ENCODE data around the gene OGDH.
"Not testable (repeated sequence)": the region's sequence is repeated elsewhere in the genome, so short reads cannot be mapped to it uniquely, and the experiment has no call there.

OGDH gene

DNA sequence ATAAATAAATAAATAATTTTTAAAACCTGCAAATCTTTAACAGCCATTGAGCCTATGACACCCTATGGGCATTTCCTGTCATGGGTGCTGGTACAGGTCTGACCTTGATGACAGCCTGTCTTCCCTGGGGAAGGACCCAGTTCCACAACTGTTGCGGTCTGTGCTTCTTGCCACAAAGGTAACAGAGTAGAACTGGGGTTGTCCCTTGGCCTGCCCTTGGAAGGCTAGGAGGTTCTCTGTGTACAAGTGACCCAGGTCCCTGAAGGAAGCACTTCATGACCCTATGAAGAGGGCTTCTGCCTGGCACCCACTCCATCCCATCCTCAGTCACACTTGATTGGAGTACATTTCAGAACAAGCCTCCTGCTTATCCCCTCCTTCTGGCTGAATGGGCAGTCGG, 66.9 kb downstream of the OGDH start:
- DNase-seq (ENCODE audit: low spot score): no peak

GRCh38 chr7:44673771-44674170, 67.3 kb downstream of the OGDH start:
- no peak for DNase-seq (ENCODE audit: low spot score)

GRCh38 chr7:44674381-44674780, 68.0 kb downstream of the OGDH start:
- DNase-seq (ENCODE audit: low spot score): no peak

DNA sequence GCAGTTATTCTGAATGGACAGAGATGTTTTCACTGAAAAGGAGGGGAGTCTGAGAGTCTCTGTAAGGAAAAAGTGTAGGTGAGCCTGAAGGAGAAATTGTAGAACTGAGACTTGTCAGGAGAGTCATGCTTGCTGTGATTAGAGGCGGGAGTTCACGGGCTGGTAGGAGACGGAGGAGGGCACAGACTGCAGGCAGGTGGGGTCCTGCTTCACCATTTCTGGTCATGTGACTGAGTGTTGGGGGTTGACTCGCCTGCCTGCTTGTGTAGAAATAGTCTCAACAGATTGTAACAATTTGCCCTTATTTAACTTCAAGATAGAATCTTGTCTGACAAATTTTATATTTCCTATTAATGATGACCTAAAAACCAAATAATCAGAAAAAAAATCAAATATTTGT, 70.3 kb downstream of the OGDH start:
- no peak for DNase-seq (ENCODE audit: low spot score)

GRCh38 chr7:44678101-44678470, 71.7 kb downstream of the OGDH start:
- no peak for DNase-seq (ENCODE audit: low spot score)

DNA sequence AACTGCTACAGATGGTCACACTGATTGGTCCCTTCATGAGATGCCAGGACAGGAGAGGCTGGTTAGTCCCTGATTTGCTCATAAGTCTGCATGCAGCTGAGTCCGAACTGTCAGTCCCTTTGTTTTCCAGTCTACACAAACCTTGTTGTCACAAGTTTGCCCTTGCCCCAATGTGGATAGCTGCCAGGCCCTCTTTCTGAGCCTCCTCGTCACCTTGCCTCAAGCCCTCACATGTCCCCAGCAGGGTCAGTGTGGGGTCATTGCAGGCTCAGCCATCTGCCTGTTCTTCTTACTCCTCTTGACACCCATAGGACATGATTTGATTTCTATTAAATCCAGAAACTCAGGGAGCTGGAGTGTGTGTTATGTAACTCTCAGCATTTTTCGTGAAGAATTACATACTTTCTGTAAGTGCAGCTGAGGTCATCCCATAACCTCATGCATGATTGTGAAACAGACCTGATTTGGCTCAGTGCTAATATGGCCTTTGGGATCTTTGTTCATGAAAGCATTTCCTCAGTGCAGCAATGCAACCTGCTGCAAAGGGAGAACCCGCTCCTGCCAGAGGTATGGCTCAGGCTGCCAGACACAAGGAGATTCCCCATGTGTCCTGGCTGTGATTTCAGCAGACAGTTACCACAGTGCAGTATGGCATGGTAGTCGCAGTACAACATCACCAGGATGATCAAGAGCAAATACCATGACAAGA, 72.2 kb downstream of the OGDH start:
- DNase-seq (ENCODE audit: low spot score): no peak

GRCh38 chr7:44681645-44682044, 75.2 kb downstream of the OGDH start:
- no peak for DNase-seq (ENCODE audit: low spot score)

- no peak for DNase-seq (ENCODE audit: low spot score)
Observed at GRCh38 chr7:44685723-44686122, 79.3 kb downstream of the OGDH start.

DNA sequence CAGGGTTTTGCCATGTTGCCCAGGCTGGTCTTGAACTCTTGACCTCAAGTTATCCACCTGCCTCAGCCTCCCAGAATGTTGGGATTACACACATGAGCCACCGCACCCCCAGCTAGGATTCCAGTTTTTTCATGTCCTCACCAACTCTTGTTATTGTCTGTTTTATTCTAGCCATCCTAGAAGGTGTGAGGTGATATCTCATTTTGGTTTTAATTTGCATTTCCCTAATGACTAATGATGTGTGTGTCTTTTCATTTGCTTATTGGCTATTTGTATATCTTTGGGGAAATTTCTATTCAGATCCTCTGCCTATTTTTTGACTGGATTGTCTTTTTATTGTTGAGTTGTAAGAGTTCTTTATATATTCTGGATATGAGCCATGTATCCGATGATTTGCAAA, 83.0 kb downstream of the OGDH start:
- no peak for DNase-seq (ENCODE audit: low spot score)

DNA sequence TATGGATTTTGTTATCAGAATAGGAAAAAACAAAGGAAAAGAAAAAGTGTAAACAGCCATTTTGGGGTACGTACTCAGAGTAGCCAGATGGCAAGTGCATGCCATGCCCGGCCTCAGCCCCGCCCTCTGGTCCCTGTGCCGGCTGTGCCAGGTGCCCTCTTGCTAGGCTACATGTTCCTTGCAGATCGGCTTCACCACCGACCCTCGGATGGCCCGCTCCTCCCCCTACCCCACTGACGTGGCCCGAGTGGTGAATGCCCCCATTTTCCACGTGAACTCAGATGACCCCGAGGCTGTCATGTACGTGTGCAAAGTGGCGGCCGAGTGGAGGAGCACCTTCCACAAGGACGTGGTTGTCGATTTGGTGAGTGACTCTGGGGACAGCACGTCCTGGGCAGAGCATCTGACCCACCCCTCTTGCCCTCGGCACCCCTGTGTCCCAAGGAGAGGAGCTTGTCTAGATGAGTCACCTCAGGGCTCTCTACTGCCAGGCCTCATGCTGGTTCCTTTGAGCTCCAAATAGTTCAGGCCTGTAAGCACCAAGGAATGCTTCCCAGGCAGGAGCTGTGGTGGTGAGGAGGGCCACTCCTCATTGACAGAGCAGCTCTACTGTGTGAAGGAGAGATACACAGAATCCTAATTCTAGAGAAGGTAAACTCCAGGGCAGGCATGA, 87.3 kb downstream of the OGDH start:
- no peak for DNase-seq (ENCODE audit: low spot score)

DNA sequence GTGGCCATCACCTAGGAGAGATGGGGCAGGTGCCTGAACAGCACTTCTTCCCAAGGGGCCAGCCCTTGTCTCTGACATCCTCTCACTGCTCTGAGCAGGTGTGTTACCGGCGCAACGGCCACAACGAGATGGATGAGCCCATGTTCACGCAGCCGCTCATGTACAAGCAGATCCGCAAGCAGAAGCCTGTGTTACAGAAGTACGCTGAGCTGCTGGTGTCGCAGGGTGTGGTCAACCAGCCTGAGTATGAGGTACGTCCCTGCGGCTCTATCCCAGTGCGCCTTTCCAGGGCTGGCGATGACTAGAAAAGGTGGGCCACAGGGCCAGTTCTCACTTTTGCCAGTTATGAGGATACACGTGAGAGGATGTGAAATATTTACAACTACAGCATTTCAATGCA, 87.9 kb downstream of the OGDH start:
- DNase-seq (ENCODE audit: low spot score): no peak

DNA sequence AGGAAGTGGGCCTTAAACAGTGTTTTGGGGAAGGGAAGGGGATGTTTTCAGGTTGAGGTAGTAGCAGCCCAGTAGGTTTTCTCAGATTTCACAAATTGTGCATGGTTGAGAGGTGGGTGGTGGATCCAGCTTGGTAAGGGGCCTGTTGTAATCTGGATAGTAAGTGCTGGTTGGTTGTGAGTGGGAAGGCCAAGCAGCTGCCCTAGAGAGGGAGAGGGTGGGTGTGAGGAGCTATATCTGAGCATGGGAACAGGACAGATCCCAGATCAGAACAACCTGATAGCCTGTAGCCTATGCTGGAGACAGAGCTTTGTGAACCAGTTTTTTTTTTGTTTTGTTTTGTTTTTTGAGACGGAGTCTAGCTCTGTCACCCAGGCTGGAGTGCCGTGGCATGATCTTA, 88.3 kb downstream of the OGDH start:
- no peak for DNase-seq (ENCODE audit: low spot score)

DNA sequence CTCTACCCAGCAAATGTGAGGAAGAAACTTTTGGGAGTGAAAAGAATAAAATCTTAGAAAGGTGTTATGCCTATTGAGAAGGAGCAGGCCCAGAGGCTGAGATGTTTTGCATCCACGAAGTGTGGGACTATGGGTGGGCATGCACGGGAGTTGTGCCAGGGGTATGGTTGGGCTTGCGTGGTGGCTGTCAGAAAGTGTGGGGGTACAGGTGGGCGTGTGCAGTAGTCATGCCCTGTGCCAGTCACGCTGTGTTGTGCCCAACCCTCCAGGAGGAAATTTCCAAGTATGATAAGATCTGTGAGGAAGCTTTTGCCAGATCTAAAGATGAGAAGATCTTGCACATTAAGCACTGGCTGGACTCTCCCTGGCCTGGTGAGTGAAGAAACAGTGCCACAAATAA, 89.3 kb downstream of the OGDH start:
- DNase-seq (ENCODE audit: low spot score): no peak

- DNase-seq (ENCODE audit: low spot score): no peak
Observed at GRCh38 chr7:44696728-44697127, 90.3 kb downstream of the OGDH start.

- DNase-seq (ENCODE audit: low spot score): no peak
Observed at GRCh38 chr7:44697136-44698045, 91.0 kb downstream of the OGDH start.

GRCh38 chr7:44698046-44698580, 91.7 kb downstream of the OGDH start:
- no peak for DNase-seq (ENCODE audit: low spot score)

DNA sequence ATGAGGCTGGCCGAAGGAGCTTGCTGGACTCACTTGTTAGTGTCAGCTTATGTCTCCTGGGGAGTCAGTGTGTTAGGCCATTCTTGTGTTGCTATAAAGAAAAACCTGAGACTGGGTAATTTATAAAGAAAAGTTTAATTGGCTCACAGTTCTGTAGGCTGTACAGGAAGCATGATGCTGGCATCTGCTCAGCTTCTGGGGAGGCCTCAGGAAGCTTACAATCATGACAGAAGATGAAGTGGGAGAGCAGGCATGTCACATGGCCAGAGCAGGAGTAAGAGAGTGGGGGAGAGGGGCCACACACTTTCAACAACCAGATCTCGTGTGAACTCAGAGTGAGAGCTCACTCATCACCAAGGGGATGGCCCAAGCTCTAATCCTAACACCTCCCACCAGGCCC, 93.2 kb downstream of the OGDH start:
- not testable (repeated sequence) for DNase-seq (ENCODE audit: low spot score)

- no peak for DNase-seq (ENCODE audit: low spot score)
Observed at GRCh38 chr7:44700322-44700721, 93.9 kb downstream of the OGDH start.

DNA sequence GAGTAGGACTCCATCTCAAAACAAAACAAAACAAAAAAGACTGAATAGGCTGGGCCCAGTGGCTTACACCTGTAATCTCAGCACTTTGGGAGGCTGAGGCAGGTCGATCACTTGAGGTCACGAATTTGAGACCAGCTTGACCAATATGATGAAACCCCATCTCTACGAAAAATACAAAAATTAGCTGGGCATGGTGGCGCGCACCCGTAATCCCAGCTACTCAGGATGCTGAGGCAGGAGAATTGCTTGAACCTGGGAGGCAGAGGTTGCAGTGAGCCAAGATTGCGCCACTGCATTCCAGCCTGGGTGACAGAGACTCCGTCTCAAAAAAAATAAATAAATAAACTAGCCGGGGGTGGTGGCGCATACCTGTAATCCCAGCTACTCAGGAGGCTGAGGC, 97.0 kb downstream of the OGDH start:
- not testable (repeated sequence) for DNase-seq (ENCODE audit: low spot score)

GRCh38 chr7:44703921-44704320, 97.5 kb downstream of the OGDH start:
- no peak for DNase-seq (ENCODE audit: low spot score)

- DNase-seq (ENCODE audit: low spot score): no peak
Observed at GRCh38 chr7:44705434-44705833, 99.0 kb downstream of the OGDH start.

DNA sequence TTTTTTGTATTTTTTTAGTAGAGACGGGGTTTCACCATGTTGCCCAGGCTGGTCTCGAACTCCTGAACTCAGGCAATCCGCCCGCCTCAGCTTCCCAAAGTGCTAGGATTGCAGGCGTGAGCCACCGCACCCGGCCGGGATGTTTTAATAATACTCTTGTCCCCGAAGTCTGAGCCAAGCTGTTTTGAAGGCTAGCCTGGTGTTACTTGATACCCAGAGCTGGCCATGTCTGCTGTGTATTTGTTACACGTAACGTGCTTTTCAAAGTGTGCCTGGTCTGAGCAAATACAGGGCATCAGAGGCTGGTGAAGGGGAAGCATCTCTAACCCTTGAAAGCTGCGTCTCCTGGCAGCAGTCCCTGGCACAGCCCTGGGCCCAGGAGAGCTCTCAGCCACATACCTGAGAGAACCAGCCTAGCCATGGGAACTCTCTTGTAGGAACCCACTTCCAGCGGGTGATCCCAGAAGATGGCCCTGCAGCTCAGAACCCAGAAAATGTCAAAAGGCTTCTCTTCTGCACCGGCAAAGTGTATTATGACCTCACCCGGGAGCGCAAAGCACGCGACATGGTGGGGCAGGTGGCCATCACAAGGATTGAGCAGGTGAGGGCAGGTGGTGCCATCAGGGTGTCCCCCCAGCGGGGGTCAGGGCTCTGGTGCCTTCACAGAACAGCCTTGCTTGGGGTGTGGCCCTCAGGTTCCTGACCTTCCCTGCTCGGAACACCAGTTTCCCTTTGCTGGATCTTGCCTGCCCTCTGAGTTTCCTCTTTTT, 100.5 kb downstream of the OGDH start:
- no peak for DNase-seq (ENCODE audit: low spot score)
